HepG2 (cell line): Measurements from ENCODE around the gene DDN.

ENCODE experiments used
- EEA1 ChIP-seq: sonication (generic); formaldehyde crosslinking; IDR thresholded peaks from 2 replicates; pipeline ENCODE4 v1.5.1; 2020; ENCODE audit warnings: mild to moderate bottlenecking, missing genetic modification reagents, borderline replicate concordance
- FOSL2 ChIP-seq: sonication (generic); formaldehyde crosslinking; IDR thresholded peaks from 2 replicates; pipeline ENCODE4 v1.4.0; 2020; ENCODE audit warnings: missing genetic modification reagents
- POLR2AphosphoS5 ChIP-seq: IDR thresholded peaks from 2 replicates; pipeline ENCODE4 v1.6.1; 2012; ENCODE audit warnings: low read depth, low read length
- SIN3A ChIP-seq: IDR thresholded peaks from 2 replicates; pipeline ENCODE4 v1.6.1; 2011; ENCODE audit warnings: low read depth, mild to moderate bottlenecking, control low read depth, low read length, borderline replicate concordance
- U2AF1 ChIP-seq: fragments of 200-400 bp; formaldehyde crosslinking; optimal IDR thresholded peaks from 2 replicates; pipeline ENCODE3; 2017; ENCODE audit warnings: mild to moderate bottlenecking, low read depth, low read length

- TF ChIP-seq SIN3A (no peak), FOSL2 (no peak), EEA1 (CRISPR knock-in tag) (no peak), U2AF1 (no peak), POLR2AphosphoS5 (no peak)
Observed at GRCh38 chr12:49048953-49049352, 49.8 kb upstream of the DDN start.
